Measurements from ENCODE around the gene PEX19.

PEX19 gene

GRCh38 chr1:160245434-160245833 is 39.5 kb downstream of the PEX19 start:
- no peak for ATAC-seq (replicated peaks; ENCODE audit: extremely low read depth, poor library complexity, severe bottlenecking)
- Mint-ChIP-seq H3K4me1 (peaks cover 20% of the 10 kb centered on the region), H3K36me3 (ENCODE audit: insufficient read depth) (peaks cover 13% of the 10 kb centered on the region), H3K9me3 (no peaks in the 10 kb centered on the region), H3K27ac (ENCODE audit: low read depth) (peak overlapping the region; percentile 2), H3K27me3 (no peaks in the 10 kb centered on the region), H3K4me3 (no peak overlapping the region)
- DNase-seq (ENCODE audit: low spot score in 2 of 2), result no peak

GRCh38 chr1:160244209-160244608 is 40.7 kb downstream of the PEX19 start:
- no peaks in the 10 kb centered on the region for H3K27me3 Mint-ChIP-seq
- H3K36me3 Mint-ChIP-seq (ENCODE audit: insufficient read depth), result peaks cover 16% of the 10 kb centered on the region
- no peaks in the 10 kb centered on the region for H3K9me3 Mint-ChIP-seq
- no peak overlapping the region for H3K4me3 Mint-ChIP-seq
- no peak overlapping the region for H3K27ac Mint-ChIP-seq (ENCODE audit: low read depth)
- no peak for DNase-seq (ENCODE audit: low spot score in 2 of 2)
- H3K4me1 Mint-ChIP-seq, result peaks cover 27% of the 10 kb centered on the region
- ATAC-seq (replicated peaks; ENCODE audit: extremely low read depth, poor library complexity, severe bottlenecking), result no peak

- no peak for DNase-seq (ENCODE audit: low spot score in 2 of 2)
- no peak for ATAC-seq (replicated peaks; ENCODE audit: extremely low read depth, poor library complexity, severe bottlenecking)
- Mint-ChIP-seq H3K27ac (ENCODE audit: low read depth) (peak overlapping the region; percentile 64), H3K4me3 (no peak overlapping the region), H3K27me3 (no peaks in the 10 kb centered on the region), H3K9me3 (no peaks in the 10 kb centered on the region), H3K36me3 (ENCODE audit: insufficient read depth) (peaks cover 19% of the 10 kb centered on the region), H3K4me1 (peaks cover 28% of the 10 kb centered on the region)
Measured at GRCh38 chr1:160243767-160244166, 41.2 kb downstream of the PEX19 start.

GRCh38 chr1:160239582-160240299 is 45.2 kb downstream of the PEX19 start:
- Mint-ChIP-seq H3K27me3 (no peaks in the 10 kb centered on the region), H3K4me1 (peaks cover 30% of the 10 kb centered on the region), H3K36me3 (ENCODE audit: insufficient read depth) (peaks cover 41% of the 10 kb centered on the region), H3K4me3 (no peak overlapping the region), H3K27ac (ENCODE audit: low read depth) (no peak overlapping the region), H3K9me3 (no peaks in the 10 kb centered on the region)
- ATAC-seq (replicated peaks; ENCODE audit: extremely low read depth, poor library complexity, severe bottlenecking) (no peak), DNase-seq (ENCODE audit: low spot score in 2 of 2) (no peak)

- Mint-ChIP-seq H3K36me3 (ENCODE audit: insufficient read depth) (peaks cover 49% of the 10 kb centered on the region), H3K27ac (ENCODE audit: low read depth) (no peak overlapping the region), H3K9me3 (no peaks in the 10 kb centered on the region), H3K4me1 (peaks cover 30% of the 10 kb centered on the region), H3K4me3 (no peak overlapping the region), H3K27me3 (no peaks in the 10 kb centered on the region)
- DNase-seq (ENCODE audit: low spot score in 2 of 2) (no peak), ATAC-seq (replicated peaks; ENCODE audit: extremely low read depth, poor library complexity, severe bottlenecking) (no peak)
Measured at GRCh38 chr1:160238408-160238807, 46.5 kb downstream of the PEX19 start.

GRCh38 chr1:160237558-160237957 is 47.4 kb downstream of the PEX19 start:
- Mint-ChIP-seq H3K9me3 (no peaks in the 10 kb centered on the region), H3K27ac (ENCODE audit: low read depth) (no peak overlapping the region), H3K4me3 (no peak overlapping the region), H3K27me3 (no peaks in the 10 kb centered on the region), H3K36me3 (ENCODE audit: insufficient read depth) (peaks cover 48% of the 10 kb centered on the region), H3K4me1 (peaks cover 21% of the 10 kb centered on the region)
- DNase-seq (ENCODE audit: low spot score in 2 of 2) (no peak), ATAC-seq (replicated peaks; ENCODE audit: extremely low read depth, poor library complexity, severe bottlenecking) (no peak)

- H3K36me3 Mint-ChIP-seq (ENCODE audit: insufficient read depth), result peaks cover 48% of the 10 kb centered on the region
- ATAC-seq (replicated peaks; ENCODE audit: extremely low read depth, poor library complexity, severe bottlenecking) (no peak), DNase-seq (ENCODE audit: low spot score in 2 of 2) (no peak)
- no peak overlapping the region for H3K4me3 Mint-ChIP-seq
- no peak overlapping the region for H3K27ac Mint-ChIP-seq (ENCODE audit: low read depth)
- no peaks in the 10 kb centered on the region for H3K27me3 Mint-ChIP-seq
- H3K9me3 Mint-ChIP-seq, result no peaks in the 10 kb centered on the region
- H3K4me1 Mint-ChIP-seq, result peaks cover 21% of the 10 kb centered on the region
Measured at GRCh38 chr1:160236806-160237205, 48.1 kb downstream of the PEX19 start.

- Mint-ChIP-seq H3K4me1 (peaks cover 6% of the 10 kb centered on the region), H3K4me3 (no peak overlapping the region), H3K27me3 (no peaks in the 10 kb centered on the region), H3K9me3 (no peaks in the 10 kb centered on the region), H3K27ac (ENCODE audit: low read depth) (peak overlapping the region; percentile 39), H3K36me3 (ENCODE audit: insufficient read depth) (peaks cover 65% of the 10 kb centered on the region)
- DNase-seq (ENCODE audit: low spot score in 2 of 2), result no peak
- ATAC-seq (replicated peaks; ENCODE audit: extremely low read depth, poor library complexity, severe bottlenecking), result peak; percentile 24
Measured at GRCh38 chr1:160232911-160233310, 52.0 kb downstream of the PEX19 start.

GRCh38 chr1:160228431-160228830 is 56.5 kb downstream of the PEX19 start:
- H3K27ac Mint-ChIP-seq (ENCODE audit: low read depth), result no peak overlapping the region
- DNase-seq (ENCODE audit: low spot score in 2 of 2) (no peak), ATAC-seq (replicated peaks; ENCODE audit: extremely low read depth, poor library complexity, severe bottlenecking) (no peak)
- H3K4me3 Mint-ChIP-seq, result no peak overlapping the region
- H3K4me1 Mint-ChIP-seq, result no peaks in the 10 kb centered on the region
- H3K36me3 Mint-ChIP-seq (ENCODE audit: insufficient read depth), result peaks cover 49% of the 10 kb centered on the region
- no peaks in the 10 kb centered on the region for H3K27me3 Mint-ChIP-seq
- H3K9me3 Mint-ChIP-seq, result no peaks in the 10 kb centered on the region

GRCh38 chr1:160227561-160227960 is 57.4 kb downstream of the PEX19 start:
- ATAC-seq (replicated peaks; ENCODE audit: extremely low read depth, poor library complexity, severe bottlenecking) (no peak), DNase-seq (ENCODE audit: low spot score in 2 of 2) (no peak)

GRCh38 chr1:160227034-160227433 is 57.9 kb downstream of the PEX19 start:
- no peaks in the 10 kb centered on the region for H3K27me3 Mint-ChIP-seq
- no peaks in the 10 kb centered on the region for H3K9me3 Mint-ChIP-seq
- H3K4me1 Mint-ChIP-seq, result no peaks in the 10 kb centered on the region
- no peak overlapping the region for H3K4me3 Mint-ChIP-seq
- DNase-seq (ENCODE audit: low spot score in 2 of 2) (no peak), ATAC-seq (replicated peaks; ENCODE audit: extremely low read depth, poor library complexity, severe bottlenecking) (no peak)
- peaks cover 56% of the 10 kb centered on the region for H3K36me3 Mint-ChIP-seq (ENCODE audit: insufficient read depth)
- no peak overlapping the region for H3K27ac Mint-ChIP-seq (ENCODE audit: low read depth)

More at GRCh38 chr1:160227561-160227960, 57.4 kb downstream of the PEX19 start:
- H3K27me3 Mint-ChIP-seq, result no peaks in the 10 kb centered on the region
- H3K4me3 Mint-ChIP-seq, result no peak overlapping the region
- peaks cover 52% of the 10 kb centered on the region for H3K36me3 Mint-ChIP-seq (ENCODE audit: insufficient read depth)
- H3K9me3 Mint-ChIP-seq, result no peaks in the 10 kb centered on the region
- H3K27ac Mint-ChIP-seq (ENCODE audit: low read depth), result no peak overlapping the region
- H3K4me1 Mint-ChIP-seq, result no peaks in the 10 kb centered on the region
